HCEC 1CT (cell line): ENCODE measurements around the gene SNX20.

ENCODE experiments used
- DNase-seq: peaks from one replicate; pipeline ENCODE4 v3.0.0-alpha.2; 2017

Gene SNX20

GRCh38 chr16:50655558-50656055 is 25.5 kb downstream of the SNX20 start:
- no peak for DNase-seq

GRCh38 chr16:50653633-50654519 is 27.2 kb downstream of the SNX20 start:
- no peak for DNase-seq

- no peak for DNase-seq
Observed at GRCh38 chr16:50652836-50653425, 28.2 kb downstream of the SNX20 start.

DNA sequence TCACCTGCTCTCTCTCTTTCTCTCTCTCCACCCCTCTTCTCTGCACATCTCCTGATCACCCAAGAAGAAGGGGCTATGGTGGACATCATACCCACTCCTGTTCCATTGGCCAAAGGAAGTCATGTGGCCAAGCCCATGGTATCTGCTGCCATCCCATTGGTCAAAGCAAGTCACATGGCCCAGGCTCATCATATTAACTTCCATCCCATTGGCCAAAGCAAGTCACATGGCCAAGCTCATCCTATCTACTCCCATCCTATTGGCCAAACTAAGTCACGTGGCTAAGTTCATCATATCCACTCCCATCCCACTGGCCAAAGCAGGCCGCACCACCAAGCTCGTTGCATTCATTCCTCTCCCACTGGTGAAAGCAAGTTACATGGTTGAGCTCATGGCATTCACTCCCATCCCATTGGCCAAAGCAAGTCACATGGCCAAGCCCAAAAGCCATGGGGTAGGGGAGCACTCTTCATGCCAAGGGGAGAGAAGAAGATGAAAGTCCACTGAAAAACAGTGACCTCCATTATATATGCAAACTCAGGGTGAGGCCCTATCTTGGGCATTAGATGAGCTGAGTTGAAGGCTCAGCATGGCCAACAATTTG is 29.2 kb downstream of the SNX20 start:
- no peak for DNase-seq

- no peak for DNase-seq
Observed at GRCh38 chr16:50646345-50646744, 34.8 kb downstream of the SNX20 start.

DNA sequence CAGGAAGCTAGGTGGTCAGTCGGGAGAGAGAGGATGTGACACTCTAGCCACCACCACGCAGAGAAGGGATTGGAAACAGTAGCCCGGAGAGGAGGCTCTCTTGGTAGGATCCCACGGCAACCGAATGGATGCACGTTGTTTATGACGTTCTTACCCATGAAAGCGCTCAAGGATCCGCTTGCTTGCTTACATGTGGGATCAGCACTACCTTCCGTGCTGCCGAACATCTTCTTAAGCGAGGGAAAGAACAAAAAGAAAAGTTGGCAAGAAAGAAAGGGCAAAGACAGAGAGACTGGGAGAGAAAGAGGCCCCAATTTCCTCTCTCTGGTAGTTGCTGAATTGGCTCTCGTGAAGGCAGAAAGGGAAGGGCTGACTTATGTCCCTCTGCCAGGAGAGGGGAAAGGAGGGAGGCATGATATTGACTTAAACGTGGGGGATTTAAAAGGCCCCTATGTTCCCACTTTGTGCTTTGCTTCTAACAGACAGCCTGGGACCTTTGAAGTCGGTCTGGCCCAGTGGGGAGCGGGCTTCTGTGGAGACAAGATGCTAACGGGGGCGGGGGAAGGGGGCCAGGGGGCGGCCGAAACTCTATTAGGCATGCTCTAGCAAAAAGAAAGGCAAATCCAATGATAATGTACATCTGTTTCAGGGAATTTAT is 35.4 kb downstream of the SNX20 start:
- DNase-seq: no peak

DNA sequence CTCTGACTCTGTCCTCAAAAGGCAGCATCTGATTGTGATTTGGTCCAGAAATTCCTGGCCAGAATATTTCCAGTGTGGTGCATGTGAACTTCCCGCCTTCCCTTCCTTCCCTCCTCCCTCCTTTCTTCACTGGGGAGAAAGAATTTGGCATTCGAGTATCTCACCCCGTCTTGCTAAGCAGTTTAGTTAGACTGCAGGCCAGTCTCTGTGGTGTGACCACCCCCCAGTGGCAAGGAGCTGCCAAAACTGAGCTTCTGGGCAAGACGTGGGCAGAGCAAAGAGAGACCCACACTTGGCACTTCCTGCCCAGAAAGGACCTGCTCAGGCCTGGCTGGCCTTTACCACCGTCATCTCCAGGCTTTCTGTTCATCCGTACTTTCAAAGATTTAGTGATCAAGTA is 36.4 kb downstream of the SNX20 start:
- DNase-seq: no peak

DNA sequence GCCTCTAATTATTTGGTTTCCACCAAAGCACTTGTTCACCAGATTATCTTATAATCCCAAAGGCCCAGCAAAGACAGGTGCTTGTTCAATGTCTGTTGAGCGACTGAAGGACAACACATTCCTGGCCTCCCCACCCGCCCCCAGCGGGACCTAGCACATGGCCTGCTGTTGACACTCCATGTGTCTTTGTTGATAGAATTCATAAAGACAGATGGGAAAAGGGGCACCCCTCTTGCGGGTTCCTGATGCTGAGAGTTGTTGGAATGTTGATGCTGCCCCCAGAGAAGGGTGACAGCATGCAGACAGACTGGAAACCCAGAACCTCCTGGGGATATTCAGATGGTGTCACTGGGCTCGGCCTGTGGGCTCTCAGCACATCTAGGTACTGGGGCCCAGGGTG is 36.9 kb downstream of the SNX20 start:
- no peak for DNase-seq

- DNase-seq: no peak
Observed at GRCh38 chr16:50643192-50643591, 37.9 kb downstream of the SNX20 start.

DNA sequence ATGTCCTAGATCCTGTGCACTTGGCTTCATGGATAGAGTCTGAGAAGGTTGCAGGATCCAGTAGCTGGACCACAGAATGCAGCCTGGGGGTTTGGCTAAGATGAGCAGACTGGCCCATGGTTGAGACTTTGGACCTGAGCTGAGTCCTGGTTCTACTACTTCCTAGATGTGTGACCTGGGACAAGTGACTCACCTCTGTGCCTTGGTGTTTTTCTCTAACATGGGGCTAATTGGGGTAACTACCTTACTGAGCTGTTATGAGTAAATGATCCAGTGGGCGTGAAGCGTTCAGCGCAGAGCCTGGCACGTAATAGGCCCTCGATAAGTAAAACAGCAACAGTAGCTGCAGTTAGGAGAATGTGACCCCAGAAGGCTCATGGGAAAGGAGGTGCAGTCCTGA is 38.8 kb downstream of the SNX20 start:
- no peak for DNase-seq

DNA sequence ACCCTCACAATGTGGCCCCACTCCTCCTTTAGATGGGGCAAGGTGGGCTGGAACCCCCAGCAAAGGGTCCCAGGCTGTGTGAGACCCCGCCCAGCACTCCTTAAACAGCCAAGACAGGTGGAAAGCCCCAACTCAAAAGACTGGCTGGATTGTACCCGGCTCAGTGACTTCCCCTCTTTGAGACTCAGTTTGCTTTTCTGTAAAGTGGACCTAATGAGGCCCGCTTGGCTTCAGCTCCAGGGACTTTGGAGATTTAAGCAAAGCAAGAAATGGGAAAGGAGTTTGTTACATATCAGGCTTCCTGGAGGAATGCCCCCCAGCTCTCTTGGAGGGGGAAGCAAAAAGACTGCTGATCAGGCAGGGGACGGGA is 39.3 kb downstream of the SNX20 start:
- DNase-seq: no peak

DNA sequence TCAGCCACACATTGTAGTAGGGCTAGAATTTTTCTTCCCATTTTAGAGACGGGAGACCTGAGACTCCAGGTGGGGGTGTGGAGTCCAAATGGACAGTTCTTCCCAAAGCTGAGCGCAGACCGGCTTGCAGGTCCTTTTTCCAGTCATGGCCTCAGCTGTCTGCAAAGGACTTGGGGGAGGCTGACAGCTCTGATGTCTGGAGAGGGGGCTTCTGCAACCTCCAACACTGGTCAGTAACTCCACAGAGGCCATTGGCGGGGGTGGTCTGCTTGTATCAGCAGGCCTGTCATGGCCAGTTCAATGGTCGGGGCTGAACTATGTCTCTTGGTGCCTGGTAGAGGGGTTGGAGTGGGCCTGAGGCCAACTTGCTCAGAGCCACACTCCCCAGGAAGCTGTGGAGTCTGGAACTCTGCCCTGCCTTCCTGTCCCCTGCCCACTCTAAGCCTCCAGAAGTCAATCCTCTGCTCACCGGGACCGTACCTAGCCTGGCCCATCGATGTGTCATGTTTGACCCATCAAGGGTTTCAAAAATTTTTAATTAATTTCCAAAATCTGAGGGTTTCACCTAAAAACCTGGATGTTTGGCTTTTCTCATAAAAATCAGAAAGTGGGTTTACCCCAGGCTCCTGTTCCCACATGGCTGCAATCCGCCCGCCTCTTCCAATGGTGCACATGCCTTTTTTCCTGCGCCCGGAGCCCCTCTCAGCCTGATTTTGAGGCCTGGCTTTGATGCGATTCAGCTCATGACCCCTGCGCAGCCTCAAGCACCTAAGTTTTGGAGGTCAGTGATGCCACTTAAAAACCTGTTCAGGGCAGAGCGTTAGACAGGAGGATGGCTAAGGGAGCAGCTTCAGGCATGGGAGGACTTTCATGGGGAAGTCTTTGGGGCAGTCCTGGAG is 39.9 kb downstream of the SNX20 start:
- DNase-seq: no peak

DNA sequence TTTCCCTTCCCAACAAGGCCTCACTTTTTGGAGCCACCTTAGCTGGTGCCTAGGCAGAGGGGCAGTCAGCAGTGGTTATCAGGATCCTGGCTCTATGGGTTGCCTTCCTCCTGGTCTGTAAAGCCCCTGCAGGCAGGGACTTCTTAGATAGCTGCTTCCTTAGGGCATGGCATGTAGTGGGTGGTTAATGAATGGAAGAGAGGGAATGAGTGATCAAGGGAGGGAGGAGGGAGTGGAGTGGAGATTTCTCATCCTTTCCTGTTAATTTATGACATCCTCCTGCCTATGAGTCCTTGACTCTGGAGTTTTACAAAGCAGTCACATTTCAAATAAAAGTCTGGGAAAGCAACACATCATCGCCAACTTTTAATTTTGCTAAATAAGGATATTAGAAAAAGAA is 40.7 kb downstream of the SNX20 start:
- DNase-seq: no peak

DNA sequence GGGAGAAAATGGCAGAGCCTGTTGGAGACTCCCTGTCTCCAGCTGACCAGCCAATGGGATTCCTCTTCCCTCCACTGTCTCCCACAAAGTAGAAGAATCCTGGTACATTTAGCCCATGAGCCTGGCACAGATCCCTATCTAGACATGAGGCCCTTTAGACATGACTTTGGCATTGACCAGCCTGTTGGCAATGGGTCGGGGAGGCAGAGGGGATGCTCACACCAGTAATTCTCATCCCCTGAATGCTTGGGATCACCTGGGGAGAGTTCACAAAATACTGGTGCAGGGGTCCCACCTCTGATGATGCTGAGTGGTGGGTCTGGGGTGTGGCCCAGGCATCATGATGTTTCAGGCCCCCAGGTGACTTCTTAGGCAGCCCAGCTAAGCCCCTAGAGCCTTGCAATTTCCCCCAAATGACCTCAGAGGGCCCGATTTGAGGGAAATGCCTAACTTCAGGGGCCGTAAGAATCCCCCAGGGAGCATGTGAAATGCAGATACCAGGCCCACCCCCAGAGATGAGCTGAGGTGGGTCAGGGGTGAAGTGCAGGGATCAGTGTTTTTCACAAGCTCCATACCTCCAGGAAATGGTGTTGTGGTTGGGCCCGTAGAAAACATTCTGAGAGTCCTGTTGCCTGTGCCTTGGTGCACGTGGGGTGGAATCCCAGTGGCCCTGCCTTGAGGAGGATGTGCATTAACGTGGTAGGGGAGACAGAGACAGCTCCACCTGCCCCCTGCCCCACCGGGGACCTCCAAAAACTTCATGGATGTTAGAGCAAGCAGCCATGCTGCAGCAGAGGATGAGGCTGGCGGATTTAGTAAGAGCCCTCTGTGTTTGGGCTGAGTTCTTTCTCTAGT is 42.1 kb downstream of the SNX20 start:
- DNase-seq: no peak

- DNase-seq: no peak
Observed at GRCh38 chr16:50637716-50638602, 43.2 kb downstream of the SNX20 start.

- DNase-seq: no peak
Observed at GRCh38 chr16:50636753-50637374, 44.2 kb downstream of the SNX20 start.

GRCh38 chr16:50635505-50636392 is 45.4 kb downstream of the SNX20 start:
- DNase-seq: no peak

DNA sequence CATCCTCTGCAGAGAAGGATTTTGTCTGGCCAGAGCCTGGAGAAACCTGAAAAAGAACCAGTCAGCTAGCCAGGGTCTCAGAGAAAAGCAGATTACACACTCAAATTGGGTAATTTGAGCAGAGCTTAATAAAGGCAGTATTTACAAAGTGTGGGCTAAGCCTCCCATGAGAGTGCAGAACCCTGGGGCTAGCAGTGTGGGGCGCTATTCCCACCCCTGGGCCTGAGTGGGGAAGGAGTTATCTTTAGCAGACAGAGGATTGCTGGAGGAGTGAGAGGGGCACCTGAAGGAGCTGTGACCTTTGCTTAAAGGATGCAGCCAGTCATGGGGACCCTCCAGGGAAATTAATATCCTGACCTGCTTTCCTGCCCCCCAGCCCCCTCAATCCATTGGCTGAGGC is 46.2 kb downstream of the SNX20 start:
- no peak for DNase-seq

- no peak for DNase-seq
Observed at GRCh38 chr16:50634090-50634489, 47.0 kb downstream of the SNX20 start.
